Stimulated activated naive B cell treated with anti-CD40 and anti-IgM and Interleukin-4, amounts not matched to agents 10 μg/mL and 1 μg/mL and 100 μg/mL, for 72 hours (primary cell): ENCODE results near the gene PPP2R2C.

Source experiments
- ATAC-seq, 2 donors: fragments of 150-1000 bp; cut with Tn5 transposase; replicated peaks; 2 replicates each; pipeline ENCODE4 v1.10.0; 2021; ENCODE audit warnings: moderate library complexity in 1 of 2
- DNase-seq: peaks from one replicate; pipeline ENCODE4 v3.0.0; 2021
- H3K27ac Mint-ChIP-seq: one replicate; pipeline ENCODE4 v1.8.0; 2022; ENCODE audit warnings: mild to moderate bottlenecking, mixed read lengths
- H3K27me3 Mint-ChIP-seq, 2 donors: one replicate each; pipeline ENCODE4 v1.8.0; 2022; ENCODE audit warnings: mixed read lengths in 2 of 2
- H3K36me3 Mint-ChIP-seq, 2 donors: one replicate each; pipeline ENCODE4 v1.8.0; 2022; ENCODE audit warnings: mixed read lengths in 2 of 2, mild to moderate bottlenecking in 1 of 2
- H3K4me1 Mint-ChIP-seq, 2 donors: one replicate each; pipeline ENCODE4 v1.8.0; 2022; ENCODE audit warnings: mixed read lengths in 2 of 2, mild to moderate bottlenecking in 1 of 2
- H3K4me3 Mint-ChIP-seq, 2 donors: one replicate each; pipeline ENCODE4 v1.8.0; 2022; ENCODE audit warnings: mild to moderate bottlenecking in 2 of 2, mixed read lengths in 2 of 2, moderate library complexity in 1 of 2
- H3K9me3 Mint-ChIP-seq, 2 donors: one replicate each; pipeline ENCODE4 v1.8.0; 2022; ENCODE audit warnings: mixed read lengths in 2 of 2, mild to moderate bottlenecking in 1 of 2

Gene PPP2R2C

GRCh38 chr4:6424425-6424824 lies 48.0 kb downstream of the PPP2R2C start:
- H3K27ac Mint-ChIP-seq: no peak overlapping the region
- H3K36me3 Mint-ChIP-seq: no peaks in the 10 kb centered on the region
- H3K4me1 Mint-ChIP-seq: peaks cover 6 to 12% of the 10 kb centered on the region in 2 donors
- ATAC-seq (no peak), DNase-seq (no peak)
- peaks cover 3 to 4% of the 10 kb centered on the region in 2 donors for H3K9me3 Mint-ChIP-seq
- H3K27me3 Mint-ChIP-seq: peaks cover 7 to 22% of the 10 kb centered on the region in 2 donors
- no peak overlapping the region for H3K4me3 Mint-ChIP-seq

- peaks cover 7 to 22% of the 10 kb centered on the region in 2 donors for H3K27me3 Mint-ChIP-seq
- peaks cover 6 to 12% of the 10 kb centered on the region in 2 donors for H3K4me1 Mint-ChIP-seq
- H3K4me3 Mint-ChIP-seq: no peak overlapping the region
- peak; percentile 14 for DNase-seq
- no peak overlapping the region for H3K27ac Mint-ChIP-seq
- H3K9me3 Mint-ChIP-seq: peaks cover 3 to 4% of the 10 kb centered on the region in 2 donors
- H3K36me3 Mint-ChIP-seq: no peaks in the 10 kb centered on the region
- peak; percentile 99 to 100 for ATAC-seq
These were observed 48.8 kb downstream of the PPP2R2C start for GRCh38 chr4:6423575-6423974.

- peaks cover 3 to 4% of the 10 kb centered on the region in 2 donors for H3K9me3 Mint-ChIP-seq
- H3K27me3 Mint-ChIP-seq: peaks cover 10 to 28% of the 10 kb centered on the region in 2 donors
- no peak overlapping the region for H3K27ac Mint-ChIP-seq
- H3K36me3 Mint-ChIP-seq: no peaks in the 10 kb centered on the region
- no peak overlapping the region for H3K4me3 Mint-ChIP-seq
- DNase-seq: no peak
- no peak for ATAC-seq
- peaks cover 6 to 12% of the 10 kb centered on the region in 2 donors for H3K4me1 Mint-ChIP-seq
These were observed 49.5 kb downstream of the PPP2R2C start for GRCh38 chr4:6422866-6423265.

- Mint-ChIP-seq H3K4me3 (no peak overlapping the region), H3K9me3 (peaks cover 3 to 4% of the 10 kb centered on the region in 2 donors), H3K4me1 (peaks cover 6 to 12% of the 10 kb centered on the region in 2 donors), H3K27me3 (peaks cover 7 to 22% of the 10 kb centered on the region in 2 donors), H3K36me3 (no peaks in the 10 kb centered on the region), H3K27ac (no peak overlapping the region)
- DNase-seq (no peak), ATAC-seq (no peak)
These were observed 50.3 kb downstream of the PPP2R2C start for GRCh38 chr4:6422105-6422504.

GRCh38 chr4:6421397-6421796 lies 51.0 kb downstream of the PPP2R2C start:
- H3K4me3 Mint-ChIP-seq: no peak overlapping the region
- peaks cover 6 to 20% of the 10 kb centered on the region in 2 donors for H3K27me3 Mint-ChIP-seq
- H3K4me1 Mint-ChIP-seq: peaks cover 6 to 12% of the 10 kb centered on the region in 2 donors
- ATAC-seq (no peak), DNase-seq (no peak)
- no peaks in the 10 kb centered on the region for H3K36me3 Mint-ChIP-seq
- peaks cover 3 to 4% of the 10 kb centered on the region in 2 donors for H3K9me3 Mint-ChIP-seq
- no peak overlapping the region for H3K27ac Mint-ChIP-seq

GRCh38 chr4:6420972-6421371 lies 51.4 kb downstream of the PPP2R2C start:
- peaks cover 9 to 21% of the 10 kb centered on the region in 2 donors for H3K27me3 Mint-ChIP-seq
- H3K4me3 Mint-ChIP-seq: no peak overlapping the region
- no peak for ATAC-seq
- peaks cover 3 to 4% of the 10 kb centered on the region in 2 donors for H3K9me3 Mint-ChIP-seq
- H3K4me1 Mint-ChIP-seq: peaks cover 6 to 12% of the 10 kb centered on the region in 2 donors
- DNase-seq: no peak
- H3K36me3 Mint-ChIP-seq: no peaks in the 10 kb centered on the region
- no peak overlapping the region for H3K27ac Mint-ChIP-seq

- H3K27ac Mint-ChIP-seq: no peak overlapping the region
- ATAC-seq (no peak), DNase-seq (no peak)
These were observed 52.4 kb downstream of the PPP2R2C start for GRCh38 chr4:6420036-6420435.

GRCh38 chr4:6419452-6420028 lies 52.9 kb downstream of the PPP2R2C start:
- Mint-ChIP-seq H3K4me1 (peaks cover 6 to 12% of the 10 kb centered on the region in 2 donors), H3K27me3 (peaks cover 16 to 19% of the 10 kb centered on the region in 2 donors), H3K4me3 (no peak overlapping the region), H3K36me3 (no peaks in the 10 kb centered on the region), H3K9me3 (peaks cover 3 to 4% of the 10 kb centered on the region in 2 donors), H3K27ac (no peak overlapping the region)
- DNase-seq: no peak
- no peak for ATAC-seq

More at GRCh38 chr4:6420036-6420435, 52.4 kb downstream of the PPP2R2C start:
- peaks cover 12 to 24% of the 10 kb centered on the region in 2 donors for H3K27me3 Mint-ChIP-seq
- peaks cover 6 to 12% of the 10 kb centered on the region in 2 donors for H3K4me1 Mint-ChIP-seq
- H3K36me3 Mint-ChIP-seq: no peaks in the 10 kb centered on the region
- H3K4me3 Mint-ChIP-seq: no peak overlapping the region
- H3K9me3 Mint-ChIP-seq: peaks cover 3 to 4% of the 10 kb centered on the region in 2 donors

- H3K36me3 Mint-ChIP-seq: no peaks in the 10 kb centered on the region
- DNase-seq: no peak
- H3K9me3 Mint-ChIP-seq: peaks cover 3 to 4% of the 10 kb centered on the region in 2 donors
- ATAC-seq: no peak
- no peak overlapping the region for H3K4me3 Mint-ChIP-seq
- H3K27ac Mint-ChIP-seq: no peak overlapping the region
- H3K4me1 Mint-ChIP-seq: peaks cover 0 to 2% of the 10 kb centered on the region in 2 donors
- peaks cover 15 to 26% of the 10 kb centered on the region in 2 donors for H3K27me3 Mint-ChIP-seq
These were observed 54.1 kb downstream of the PPP2R2C start for GRCh38 chr4:6418193-6418755.

- Mint-ChIP-seq H3K9me3 (peaks cover 6 to 7% of the 10 kb centered on the region in 2 donors), H3K27ac (no peak overlapping the region), H3K27me3 (peaks cover 21 to 26% of the 10 kb centered on the region in 2 donors), H3K36me3 (no peaks in the 10 kb centered on the region), H3K4me3 (no peak overlapping the region), H3K4me1 (no peaks in the 10 kb centered on the region)
- ATAC-seq: no peak
- DNase-seq: no peak
These were observed 54.8 kb downstream of the PPP2R2C start for GRCh38 chr4:6417516-6418050.

GRCh38 chr4:6416518-6417286 lies 55.7 kb downstream of the PPP2R2C start:
- no peaks in the 10 kb centered on the region for H3K4me1 Mint-ChIP-seq
- H3K27ac Mint-ChIP-seq: no peak overlapping the region
- H3K9me3 Mint-ChIP-seq: peaks cover 6 to 7% of the 10 kb centered on the region in 2 donors
- no peak for DNase-seq
- H3K36me3 Mint-ChIP-seq: no peaks in the 10 kb centered on the region
- peaks cover 21 to 26% of the 10 kb centered on the region in 2 donors for H3K27me3 Mint-ChIP-seq
- H3K4me3 Mint-ChIP-seq: no peak overlapping the region
- no peak for ATAC-seq

- no peak for DNase-seq
- peaks cover 3 to 4% of the 10 kb centered on the region in 2 donors for H3K9me3 Mint-ChIP-seq
- H3K36me3 Mint-ChIP-seq: no peaks in the 10 kb centered on the region
- H3K27ac Mint-ChIP-seq: no peak overlapping the region
- H3K27me3 Mint-ChIP-seq: peaks cover 21 to 26% of the 10 kb centered on the region in 2 donors
- no peak for ATAC-seq
- no peak overlapping the region for H3K4me3 Mint-ChIP-seq
- H3K4me1 Mint-ChIP-seq: no peaks in the 10 kb centered on the region
These were observed 57.2 kb downstream of the PPP2R2C start for GRCh38 chr4:6415031-6415705.

GRCh38 chr4:6414578-6414977 lies 57.8 kb downstream of the PPP2R2C start:
- peaks cover 21 to 27% of the 10 kb centered on the region in 2 donors for H3K27me3 Mint-ChIP-seq
- no peaks in the 10 kb centered on the region for H3K4me1 Mint-ChIP-seq
- DNase-seq: no peak
- H3K27ac Mint-ChIP-seq: no peak overlapping the region
- H3K9me3 Mint-ChIP-seq: peaks cover 3 to 4% of the 10 kb centered on the region in 2 donors
- H3K4me3 Mint-ChIP-seq: no peak overlapping the region
- no peaks in the 10 kb centered on the region for H3K36me3 Mint-ChIP-seq
- ATAC-seq: no peak

- peaks cover 17 to 30% of the 10 kb centered on the region in 2 donors for H3K27me3 Mint-ChIP-seq
- no peak overlapping the region for H3K27ac Mint-ChIP-seq
- H3K4me3 Mint-ChIP-seq: no peak overlapping the region
- peaks cover 3 to 4% of the 10 kb centered on the region in 2 donors for H3K9me3 Mint-ChIP-seq
- no peak for ATAC-seq
- no peak for DNase-seq
- H3K36me3 Mint-ChIP-seq: no peaks in the 10 kb centered on the region
- no peaks in the 10 kb centered on the region for H3K4me1 Mint-ChIP-seq
These were observed 61.8 kb downstream of the PPP2R2C start for GRCh38 chr4:6410664-6411063.
